Nephron (organoid): Measurements from ENCODE around the gene DAG1.
A peak's percentile ranks its signal among the peaks of the same experiment; 100 is the strongest.

ENCODE experiments used
- H3K27ac Mint-ChIP-seq, 3 experiments: 2 replicates each; pipeline ENCODE4 v1.8.0; 2020; ENCODE audit warnings: mixed read lengths in 3 of 3, mild to moderate bottlenecking in 2 of 3, moderate library complexity in 1 of 3
- H3K27me3 Mint-ChIP-seq: 2 replicates; pipeline ENCODE4 v1.8.0; 2021; ENCODE audit warnings: low read depth, mild to moderate bottlenecking, moderate library complexity, mixed read lengths
- H3K36me3 Mint-ChIP-seq: 2 replicates; pipeline ENCODE4 v1.8.0; 2020; ENCODE audit warnings: low read depth, mixed read lengths
- H3K4me1 Mint-ChIP-seq: 2 replicates; pipeline ENCODE4 v1.8.0; 2020; ENCODE audit warnings: mixed read lengths
- H3K4me3 Mint-ChIP-seq, 3 experiments: 2 replicates each; pipeline ENCODE4 v1.8.0; 2020; ENCODE audit warnings: mild to moderate bottlenecking in 3 of 3, mixed read lengths in 3 of 3, moderate library complexity in 2 of 3
- H3K9me3 Mint-ChIP-seq: 2 replicates; pipeline ENCODE4 v1.8.0; 2020; ENCODE audit warnings: mixed read lengths
- CTCF ChIP-seq, 3 experiments: fragments of 200-600 bp; sonication (generic); IDR thresholded peaks; one replicate each; pipeline ENCODE4 v1.5.0; 2021; ENCODE audit warnings: antibody characterized with exemption in 3 of 3; ENCODE audit not compliant: unreplicated experiment in 3 of 3

The DAG1 gene

GRCh38 chr3:49539659-49540560 lies 69.8 kb downstream of the DAG1 start:
- Mint-ChIP-seq H3K27ac (peak overlapping the region; percentile 55 to 81 (median 77)), H3K36me3 (no peaks in the 10 kb centered on the region), H3K27me3 (peaks cover 16% of the 10 kb centered on the region), H3K4me3 (peak overlapping the region; percentile 83 to 84 (median 84)), H3K4me1 (no peaks in the 10 kb centered on the region), H3K9me3 (no peaks in the 10 kb centered on the region)
- TF ChIP-seq CTCF (IDR thresholded peaks at IDR 0.05; ENCODE audit: unreplicated experiment in 3 of 3): peak; percentile 90 to 95 (median 93)

- Mint-ChIP-seq H3K9me3 (no peaks in the 10 kb centered on the region), H3K27me3 (peaks cover 36% of the 10 kb centered on the region), H3K27ac (peak overlapping the region in 2 of 3 experiments; percentile 75 to 81), H3K4me3 (peak overlapping the region; percentile 71 to 78 (median 73)), H3K4me1 (peaks cover 15% of the 10 kb centered on the region), H3K36me3 (no peaks in the 10 kb centered on the region)
- TF ChIP-seq CTCF (IDR thresholded peaks at IDR 0.05; ENCODE audit: unreplicated experiment in 3 of 3): no peak
Observed at GRCh38 chr3:49552087-49552486, 82.0 kb downstream of the DAG1 start.

- Mint-ChIP-seq H3K4me3 (peak overlapping the region; percentile 96 to 98 (median 96)), H3K36me3 (no peaks in the 10 kb centered on the region), H3K27ac (peak overlapping the region; percentile 58 to 91 (median 88)), H3K27me3 (peaks cover 37% of the 10 kb centered on the region), H3K9me3 (no peaks in the 10 kb centered on the region), H3K4me1 (peaks cover 15% of the 10 kb centered on the region)
- TF ChIP-seq CTCF (IDR thresholded peaks at IDR 0.05; ENCODE audit: unreplicated experiment in 3 of 3): no peak
Observed at GRCh38 chr3:49553324-49553691, 83.2 kb downstream of the DAG1 start.

GRCh38 chr3:49553692-49554632 lies 83.9 kb downstream of the DAG1 start, which contains the start of gene BSN:
Gene BSN, plus strand, starts transcription at chr3:49554477. Its CDS starts 126 bp downstream, at chr3:49554603.
- Mint-ChIP-seq H3K27ac (peak within 1 kb of the TSS; percentile 58 to 91 (median 88)), H3K4me3 (peak within 1 kb of the TSS; percentile 96 to 98 (median 96)), H3K36me3 (no peaks in the 10 kb centered on the region), H3K27me3 (peaks cover 36% of the 10 kb centered on the region), H3K4me1 (peaks cover 15% of the 10 kb centered on the region), H3K9me3 (no peaks in the 10 kb centered on the region)
- TF ChIP-seq CTCF (IDR thresholded peaks at IDR 0.05; ENCODE audit: unreplicated experiment in 3 of 3): no peak

GRCh38 chr3:49554633-49555265 lies 84.7 kb downstream of the DAG1 start:
- H3K27ac Mint-ChIP-seq: peak overlapping the region in 1 of 3 experiments; percentile 3
- H3K36me3 Mint-ChIP-seq: no peaks in the 10 kb centered on the region
- H3K4me3 Mint-ChIP-seq: peak overlapping the region; percentile 67 to 81 (median 74)
- no peak for TF ChIP-seq CTCF (IDR thresholded peaks at IDR 0.05; ENCODE audit: unreplicated experiment in 3 of 3)
- H3K4me1 Mint-ChIP-seq: peaks cover 15% of the 10 kb centered on the region
- peaks cover 36% of the 10 kb centered on the region for H3K27me3 Mint-ChIP-seq
- H3K9me3 Mint-ChIP-seq: no peaks in the 10 kb centered on the region
